Right ventricle myocardium inferior (tissue), 1 donor: ENCODE results near the gene SYF2. TPM values are rescaled to one million over a fixed set of nuclear protein-coding genes. Genes with fewer than 3 reads are reported as not detected.
A peak's percentile ranks its signal among the peaks of the same experiment; 100 is the strongest.
"Not testable (repeated sequence)": the region's sequence is repeated elsewhere in the genome, so short reads cannot be mapped to it uniquely, and the experiment has no call there.

Experiments
- ATAC-seq: fragments of 200-7000 bp; cut with Tn5 transposase; one replicate; pipeline ENCODE4 v1.9.1; 2020; ENCODE audit warnings: mild to moderate bottlenecking, moderate library complexity
- DNase-seq: peaks from one replicate; pipeline ENCODE4 v3.0.0; 2021; ENCODE audit errors: missing footprints
- intact Hi-C: fragments of 100-400 bp; cut with DNase I; formaldehyde crosslinking; loops from one replicate; pipeline ENCODE4 v1.11.0; 2022
- total RNA-seq: library from RNA; stranded (reverse); fragmentation: NEBNext Ultra II Directional; extraction: Animal tissue kit (Norgen Biotek cat#: 25700); gene quantifications from one replicate; pipeline ENCODE4 v1.2.1, GENCODE V29; 2021
- donor health status: DM: no; HTN: yes; CAD: no; lungs with severe emphysema.

SYF2 gene
- total RNA-seq, 1 donor from 2014 or later: 34.1 TPM

DNA sequence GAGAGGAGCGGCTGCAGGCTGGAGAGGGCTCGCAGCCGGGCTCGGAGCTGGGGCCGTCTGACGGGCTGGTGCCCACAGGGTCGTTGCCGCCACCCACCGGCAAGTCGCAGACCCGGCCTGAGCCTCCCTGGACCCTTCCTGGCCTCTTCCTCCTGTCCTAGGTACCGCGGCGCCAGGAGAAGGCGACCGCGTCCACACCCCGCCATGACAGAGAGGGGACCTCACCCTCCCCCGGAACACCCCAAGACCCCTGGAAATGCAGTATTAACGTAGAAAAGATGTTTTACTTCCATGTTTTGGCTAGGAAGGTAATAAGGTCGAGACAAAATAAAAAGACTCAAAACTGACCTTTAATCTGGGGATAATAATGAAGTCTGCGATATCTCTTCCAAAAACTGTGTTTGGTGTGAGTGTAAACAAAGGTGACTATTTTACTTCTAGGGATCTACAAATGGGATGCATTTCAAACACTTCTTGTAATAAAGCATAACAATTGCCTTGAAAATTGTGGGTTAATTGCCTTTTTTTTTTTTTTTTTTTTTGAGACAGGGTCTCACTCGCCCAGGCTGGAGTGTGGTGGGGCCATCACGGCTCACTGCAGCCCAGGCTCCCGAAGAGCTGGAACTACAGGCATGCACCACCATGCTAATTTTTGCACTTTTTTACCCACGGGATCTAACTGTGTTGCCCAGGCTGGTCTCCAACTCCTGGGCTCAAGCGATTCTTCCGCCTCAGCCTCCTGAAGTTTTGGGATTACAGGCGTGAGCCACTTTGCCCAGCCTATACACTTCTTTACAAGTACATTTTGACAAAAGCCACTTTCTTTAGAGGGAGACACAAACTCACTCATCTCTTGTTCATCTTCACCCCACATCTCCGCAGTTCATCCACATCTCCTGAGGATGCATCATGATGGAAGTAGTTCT lies 15.8 kb upstream of the SYF2 start:
- DNase-seq: no peak
- no peak for ATAC-seq
- intact Hi-C loops: loop anchor here (5.0 to 10.0 kb wide), 2 partner anchors 89 to 567 kb away; partner anchors contain the start of genes MTFR1L and TMEM50A

DNA sequence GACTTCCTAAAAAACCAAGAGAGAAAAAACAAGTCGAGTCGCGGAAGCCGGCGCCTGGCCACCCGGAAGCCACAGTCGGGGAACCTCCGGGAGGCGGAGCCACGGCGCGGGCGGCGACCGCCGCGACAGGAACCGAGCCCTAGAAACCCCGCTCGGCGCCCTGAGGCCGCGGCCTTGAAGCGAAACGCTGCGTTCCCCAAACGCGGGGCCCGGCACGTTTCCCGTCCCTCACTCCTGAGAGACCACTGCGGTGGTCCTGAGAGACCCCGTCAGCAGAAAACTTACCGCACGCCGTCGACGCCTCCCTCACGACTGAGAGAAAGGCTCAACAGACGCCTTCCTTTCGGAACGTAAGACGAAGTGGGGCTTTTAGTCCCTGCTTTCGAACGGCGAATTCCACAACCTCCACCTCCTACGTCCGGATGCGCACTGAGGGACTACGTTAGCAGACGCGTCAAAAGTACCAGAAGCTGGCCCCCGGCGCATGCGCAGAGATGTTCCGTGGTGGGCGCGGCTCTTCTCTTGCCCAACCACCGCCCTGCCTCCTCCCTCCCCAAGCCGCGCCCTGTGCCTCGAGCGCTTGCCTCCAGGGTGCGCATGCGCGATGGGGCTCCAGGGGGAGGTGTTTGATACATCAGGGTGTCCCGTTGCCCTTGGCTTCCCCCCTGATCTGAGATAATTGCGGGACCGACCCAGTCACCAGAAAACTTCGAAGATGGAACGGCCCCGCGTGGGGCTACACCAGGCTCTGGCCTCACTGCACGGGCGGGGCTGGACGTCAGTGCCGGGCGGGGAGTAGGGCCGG lies 14.9 kb upstream of the SYF2 start, which contains the start of gene RSRP1:
Gene RSRP1, minus strand, starts transcription at position 431 of the 805 bp plus-strand sequence. CDS start 491 bp downstream, outside the sequence.
- intact Hi-C loops: loop anchor here (5.0 to 10.0 kb wide), 2 partner anchors 90 to 568 kb away; partner anchors contain the start of genes MTFR1L and TMEM50A
- ATAC-seq: peak; percentile 97
- peak; percentile 100 for DNase-seq

DNA sequence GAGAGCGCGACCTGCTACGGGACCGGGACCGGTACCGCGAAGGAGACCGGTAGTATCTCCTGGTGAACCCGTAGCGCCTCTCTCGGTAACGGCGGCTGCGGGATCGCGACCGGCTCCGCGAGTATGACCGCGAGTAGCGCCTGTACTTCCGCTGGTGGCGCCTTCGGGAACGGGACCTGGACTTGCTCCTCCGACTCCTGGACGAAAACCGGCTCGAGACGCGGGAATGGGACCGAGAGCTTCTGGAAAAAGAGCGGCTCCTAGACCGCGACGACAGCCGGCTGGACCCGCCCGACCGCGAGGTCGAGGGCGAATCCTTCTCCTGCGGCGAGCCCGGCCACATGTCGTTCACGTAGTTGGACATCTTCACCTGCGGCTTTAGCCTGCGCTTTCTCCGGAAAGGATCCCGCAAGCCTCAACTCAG lies 14.3 kb upstream of the SYF2 start:
- intact Hi-C loops: loop anchor here (5.0 to 10.0 kb wide), 2 partner anchors 91 to 568 kb away; partner anchors contain the start of genes MTFR1L and TMEM50A
- DNase-seq: no peak
- ATAC-seq: no peak

DNA sequence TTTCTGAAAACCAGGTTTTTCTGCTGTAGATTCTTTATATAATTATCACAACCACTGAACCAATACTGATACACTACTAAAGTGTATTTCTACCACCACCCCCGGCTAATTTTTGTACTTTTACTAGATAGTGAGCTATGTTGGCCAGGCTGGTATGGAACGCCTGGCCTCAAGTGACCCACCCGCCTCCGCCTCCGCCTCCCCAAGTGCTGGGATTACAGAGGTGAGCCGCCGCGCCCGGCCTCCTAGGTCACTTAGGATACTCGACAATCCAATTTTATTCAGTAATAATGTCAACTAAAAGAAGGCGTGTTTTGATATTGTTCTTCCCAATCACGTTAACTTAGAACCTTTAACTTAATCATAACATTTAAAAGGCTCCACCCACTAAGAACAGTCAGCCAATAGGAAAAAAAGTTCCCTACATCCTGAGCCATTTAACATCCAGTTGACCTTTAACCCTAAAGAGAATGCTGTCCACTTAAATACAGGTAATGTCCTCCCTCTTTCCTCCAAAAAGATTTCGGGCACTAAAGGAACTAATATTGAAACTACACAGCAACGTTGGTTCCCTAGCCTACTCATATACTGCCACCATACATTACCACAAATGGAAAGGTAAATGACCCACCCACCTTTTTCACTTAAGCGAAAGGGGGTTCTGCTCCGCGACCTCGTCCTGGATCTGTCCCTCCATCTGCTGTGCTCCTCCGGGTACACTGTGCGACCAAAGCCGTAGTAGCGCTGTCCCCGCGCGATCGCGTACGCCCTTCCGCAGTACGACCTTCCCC lies 13.7 kb upstream of the SYF2 start:
- DNase-seq: no peak
- intact Hi-C loops: loop anchor here (5.0 to 10.0 kb wide), 2 partner anchors 91 to 569 kb away; partner anchors contain the start of genes MTFR1L and TMEM50A
- no peak for ATAC-seq

DNA sequence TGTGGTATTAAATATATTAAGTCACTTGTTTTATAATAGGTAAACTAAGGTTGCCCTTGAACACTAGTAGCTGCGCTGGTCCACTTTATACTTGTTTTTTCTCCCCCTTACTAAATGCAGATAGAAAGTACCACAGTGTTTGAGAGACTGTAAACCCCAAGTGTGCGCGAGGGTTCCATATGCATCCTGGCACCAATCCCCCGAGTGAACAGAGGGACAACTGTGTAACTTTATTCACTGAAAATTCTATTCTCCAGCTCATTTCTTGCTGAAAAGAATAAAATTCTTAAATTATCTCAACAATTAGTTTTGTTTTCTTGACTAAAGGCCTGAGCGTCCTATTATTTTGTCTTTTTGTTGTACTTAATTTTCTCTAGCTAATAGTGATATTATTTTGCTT lies 13.1 kb upstream of the SYF2 start:
- DNase-seq (no peak), ATAC-seq (no peak)
- intact Hi-C loops: loop anchor here (5.0 to 10.0 kb wide), 2 partner anchors 92 to 569 kb away; partner anchors contain the start of genes MTFR1L and TMEM50A

DNA sequence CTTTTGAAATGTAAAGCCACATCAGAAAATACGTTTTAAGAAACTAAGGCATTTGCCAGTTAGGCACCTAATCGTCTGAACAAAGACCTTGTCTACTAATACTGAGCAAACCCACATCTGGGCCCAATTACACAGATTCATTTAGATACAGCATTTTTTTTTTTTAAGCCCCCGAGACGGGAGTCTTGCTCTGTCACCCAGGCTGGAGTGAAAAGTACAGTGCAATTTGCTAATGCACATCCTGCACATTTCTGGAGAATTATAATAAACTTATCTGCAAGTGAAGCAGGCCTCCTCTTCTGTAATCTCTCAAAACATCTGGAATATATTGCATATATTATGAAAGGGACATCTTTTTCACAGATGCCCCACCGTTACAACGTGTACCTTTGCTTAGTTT lies 11.6 kb upstream of the SYF2 start:
- intact Hi-C loops: loop anchor here (10.0 kb wide), 1 partner anchor 571 kb away; the partner anchor contains the start of gene MTFR1L
- ATAC-seq (no peak), DNase-seq (no peak)

DNA sequence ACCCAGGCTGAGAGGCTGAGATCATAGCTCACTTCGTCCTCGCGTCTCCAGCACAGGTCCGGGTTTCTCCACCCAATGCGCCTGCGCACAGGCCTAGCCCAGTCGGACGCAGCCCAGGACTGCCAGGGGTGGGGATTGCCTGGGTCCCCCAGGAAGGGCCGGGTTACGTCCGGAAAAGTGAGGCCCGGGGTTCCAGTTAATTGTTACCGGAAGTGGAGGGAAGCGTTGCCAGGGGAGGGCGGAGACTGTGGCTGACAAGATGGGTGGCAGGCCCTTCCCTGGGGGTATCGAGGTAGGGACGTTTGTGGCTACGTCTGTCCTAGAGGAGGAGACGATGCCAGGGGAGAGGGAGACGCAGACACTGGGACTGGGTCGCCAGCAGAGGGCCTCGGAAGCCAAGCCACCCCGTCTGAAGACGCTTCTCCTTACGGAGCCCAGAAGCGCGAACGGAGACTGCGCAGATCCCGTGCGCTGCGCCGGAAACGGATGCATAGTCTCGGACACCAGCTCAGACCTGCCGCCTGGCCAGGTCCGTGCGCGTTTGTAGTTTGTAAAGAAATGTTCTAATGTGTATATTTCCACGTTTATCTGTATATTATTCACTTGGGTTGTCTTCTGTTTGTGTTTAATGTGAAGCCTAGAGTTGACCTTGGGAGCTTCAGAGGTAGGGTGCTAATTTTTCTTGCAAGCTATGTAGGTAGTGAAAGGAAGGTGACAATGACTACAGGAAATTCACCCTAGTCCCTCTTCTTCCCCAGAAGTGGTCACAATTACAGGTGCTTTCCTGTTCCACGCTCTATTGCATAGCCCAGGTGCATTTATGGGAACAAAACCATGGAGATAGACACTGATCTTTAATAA lies 7.6 kb upstream of the SYF2 start:
- intact Hi-C loops: loop anchor here (10.0 kb wide), 1 partner anchor 575 kb away; the partner anchor contains the start of gene MTFR1L
- ATAC-seq (peak; percentile 96), DNase-seq (peak; percentile 96)

DNA sequence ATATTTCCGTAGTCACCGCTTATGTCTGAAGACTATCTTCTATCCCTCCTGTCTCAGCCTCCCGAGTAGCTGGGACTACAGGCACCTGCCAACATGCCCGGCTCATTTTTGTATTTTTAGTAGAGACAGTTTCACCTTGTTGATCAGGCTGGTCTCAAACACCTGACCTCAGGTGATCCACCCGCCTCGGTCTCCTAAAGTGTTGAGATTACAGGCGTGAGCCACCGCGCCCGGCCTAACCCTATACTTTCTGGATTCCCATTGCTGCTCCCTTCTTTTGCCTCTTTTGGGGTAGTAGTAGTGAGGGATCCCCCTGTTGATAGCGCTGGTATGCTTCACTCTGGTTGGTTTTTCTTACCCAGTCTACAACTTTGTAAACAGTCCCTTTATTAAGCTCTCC lies 5.7 kb upstream of the SYF2 start:
- ATAC-seq: no peak
- no peak for DNase-seq

DNA sequence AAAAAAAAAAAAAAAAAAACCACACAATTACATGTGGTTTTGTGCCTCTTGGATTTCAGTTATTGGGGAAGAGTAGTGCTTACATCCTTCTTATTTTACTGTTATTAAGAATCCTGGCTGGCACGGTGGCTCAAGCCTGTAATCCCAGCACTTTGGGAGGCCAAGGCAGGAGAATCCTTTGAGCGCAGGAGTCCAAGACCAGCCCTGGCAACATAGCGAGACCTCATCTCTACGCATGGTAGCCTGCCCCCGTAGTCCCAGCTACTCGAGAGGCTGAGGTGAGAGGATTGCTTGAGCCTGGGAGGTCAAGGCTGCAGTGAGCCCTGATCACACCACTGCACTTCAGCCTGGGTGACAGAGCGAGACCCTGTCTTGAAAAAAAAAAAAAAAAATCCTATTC lies 4.0 kb upstream of the SYF2 start:
- DNase-seq, intact Hi-C loops, ATAC-seq: not testable (repeated sequence)

More for the DNA sequence above, 5.7 kb upstream of the SYF2 start:
- intact Hi-C loops: no loop called here

DNA sequence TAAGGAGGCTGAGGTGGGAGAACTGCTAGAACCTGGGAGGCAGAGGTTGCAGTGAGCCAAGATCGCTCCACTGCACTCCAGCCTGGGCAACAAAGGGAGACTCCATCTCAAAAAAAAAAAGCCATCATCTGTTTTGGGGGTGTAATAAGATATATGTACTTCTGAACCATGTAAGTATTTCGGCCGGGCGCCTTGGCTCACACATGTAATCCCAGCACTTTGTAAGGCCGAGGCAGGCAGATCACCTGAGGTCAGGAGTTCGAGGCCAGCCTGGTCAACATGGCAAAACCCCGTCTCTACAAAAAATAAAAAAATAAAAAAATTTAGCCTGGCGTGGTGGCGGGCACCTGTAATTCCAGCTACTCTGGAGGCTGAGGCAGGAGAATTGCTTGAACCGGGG lies 3.1 kb upstream of the SYF2 start:
- DNase-seq, ATAC-seq, intact Hi-C loops: not testable (repeated sequence)

DNA sequence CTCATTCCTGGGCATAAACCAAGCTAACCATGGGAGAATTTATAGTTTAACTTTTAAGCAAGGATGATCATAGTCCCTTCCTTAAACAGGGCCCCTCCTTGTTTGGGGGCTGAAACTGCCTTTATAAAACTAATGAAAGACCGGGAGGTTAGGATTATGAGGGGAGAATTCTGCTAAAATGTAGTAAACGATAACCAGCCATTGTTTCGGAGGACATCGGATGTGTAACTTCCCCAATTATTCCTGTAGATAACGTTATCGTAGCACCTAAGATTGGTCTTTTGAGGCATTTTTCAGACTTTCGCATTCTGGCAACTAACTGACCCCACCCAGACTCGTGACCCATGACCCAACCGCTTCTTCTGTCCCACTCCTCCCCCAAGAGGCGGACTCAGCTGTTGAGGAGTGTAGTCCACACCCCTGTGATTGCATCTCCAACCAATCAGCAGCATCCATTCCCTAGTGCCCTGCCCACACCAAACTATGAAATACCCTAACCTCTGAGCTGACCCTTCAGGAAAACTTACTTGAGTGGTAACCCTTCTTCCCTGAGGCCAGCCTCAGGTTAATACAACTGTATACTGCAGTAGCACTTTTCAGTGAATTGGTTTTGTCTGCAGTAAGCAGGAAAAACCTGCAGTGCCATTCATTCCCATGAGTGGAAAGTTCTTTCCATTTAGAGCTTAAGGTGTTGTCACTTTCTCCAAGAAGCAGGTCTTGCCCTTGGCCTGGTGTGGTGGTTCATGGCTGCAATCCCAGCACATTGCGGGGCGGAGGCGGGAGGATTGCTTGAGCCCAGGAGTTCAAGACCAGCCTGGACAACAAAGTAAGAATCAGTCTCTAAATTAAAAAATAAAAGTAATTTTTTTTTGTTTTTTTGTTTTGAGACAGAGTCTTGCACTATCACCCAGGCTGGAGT lies 823 bp upstream of the SYF2 start:
- DNase-seq: peak; percentile 89
- peak; percentile 89 for ATAC-seq
- intact Hi-C loops: no loop called here

DNA sequence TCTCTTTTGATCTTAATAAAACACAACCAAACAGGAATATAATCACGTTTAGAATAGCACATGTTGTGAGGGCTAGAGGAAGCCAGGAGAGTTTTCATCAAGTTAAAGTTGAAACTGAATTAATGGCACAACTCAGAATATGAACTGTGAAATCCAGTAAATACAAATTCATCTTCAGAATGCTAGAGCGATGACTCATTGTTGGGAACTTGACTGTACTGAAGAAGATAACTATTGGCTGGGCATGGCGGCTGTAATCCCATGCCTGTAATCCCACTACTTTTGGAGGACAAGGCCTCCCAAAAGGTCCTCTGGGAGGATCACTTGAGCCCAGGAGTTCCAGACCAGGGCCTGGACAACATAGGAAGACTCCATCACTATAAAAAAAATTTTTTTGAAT lies 8.8 kb downstream of the SYF2 start:
- intact Hi-C loops: loop anchor here (10.0 kb wide), 1 partner anchor 549 kb away; no protein-coding TSS in a partner anchor
- no peak for DNase-seq
- ATAC-seq: no peak

DNA sequence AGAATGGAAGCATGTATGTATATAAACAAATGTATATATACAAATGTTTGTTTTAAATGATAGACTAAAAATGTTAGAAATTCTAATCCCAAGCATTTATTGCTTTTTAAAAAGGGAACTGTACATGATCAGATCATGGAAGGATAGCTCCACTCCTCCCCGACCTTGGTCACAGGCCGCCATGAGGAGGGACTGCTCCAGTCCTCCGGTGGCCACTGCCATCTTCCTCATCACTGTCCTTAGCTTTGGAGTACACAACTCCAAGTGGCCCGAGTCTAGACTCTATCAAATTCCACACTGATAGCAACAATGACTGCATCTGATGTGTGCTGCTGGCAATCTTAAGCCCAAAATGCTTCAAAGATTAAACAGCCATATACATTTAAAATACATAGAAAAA lies 9.7 kb downstream of the SYF2 start:
- ATAC-seq (no peak), DNase-seq (no peak)
- intact Hi-C loops: loop anchor here (10.0 kb wide), 1 partner anchor 548 kb away; no protein-coding TSS in a partner anchor

DNA sequence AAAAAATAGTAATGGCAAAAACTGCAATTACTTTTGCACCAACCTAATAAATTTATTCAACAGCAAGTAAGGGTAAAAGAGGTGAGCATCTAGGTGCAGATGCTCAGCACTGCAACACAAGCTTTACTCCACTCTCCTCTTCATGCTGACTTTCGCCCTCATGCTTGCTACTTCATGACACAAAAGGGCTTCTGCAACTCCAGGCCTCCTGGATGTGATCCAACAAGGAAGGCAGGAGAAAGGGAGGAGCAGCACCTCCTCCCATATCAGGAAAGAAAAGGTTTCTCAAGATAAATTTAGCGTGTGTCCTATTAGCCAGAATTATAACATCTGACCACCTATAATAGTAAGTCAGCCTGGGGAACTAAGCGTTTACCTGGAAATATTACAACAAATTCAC lies 11.6 kb downstream of the SYF2 start:
- no peak for ATAC-seq
- DNase-seq: no peak
- intact Hi-C loops: loop anchor here (10.0 kb wide), 1 partner anchor 546 kb away; no protein-coding TSS in a partner anchor

DNA sequence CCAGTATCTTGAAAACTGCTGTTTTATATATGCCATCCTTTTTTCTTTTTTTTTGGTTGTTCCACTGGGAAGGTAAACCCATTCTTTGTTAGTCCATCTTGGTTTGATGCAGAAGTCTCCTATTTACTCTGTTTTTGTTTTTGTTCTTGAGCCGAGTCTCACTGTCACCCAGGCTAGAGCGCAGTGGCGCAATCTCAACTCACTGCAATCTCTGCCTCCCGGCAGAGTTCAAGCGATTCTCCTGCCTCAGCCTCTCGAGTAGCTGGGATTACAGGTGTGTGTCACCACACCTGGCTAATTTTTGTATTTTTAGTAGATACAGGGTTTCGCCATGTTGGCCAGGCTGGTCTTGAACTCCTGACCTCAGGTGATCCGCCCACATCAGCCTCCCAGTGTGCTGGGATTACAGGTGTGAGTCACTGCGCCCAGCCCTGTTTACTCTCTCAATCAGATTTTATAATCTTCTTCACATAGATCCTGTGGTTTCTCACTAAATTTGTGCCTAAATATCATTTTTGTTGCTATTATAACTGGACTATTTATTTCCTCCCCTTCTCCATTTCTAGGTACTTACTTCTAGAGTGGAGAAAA lies 12.5 kb downstream of the SYF2 start:
- no peak for ATAC-seq
- intact Hi-C loops: loop anchor here (10.0 kb wide), 1 partner anchor 545 kb away; no protein-coding TSS in a partner anchor
- DNase-seq: no peak
